Medulla oblongata (tissue), 1 donor: ENCODE measurements around the gene RPS13.
A peak's percentile ranks its signal among the peaks of the same experiment; 100 is the strongest.
"Not testable (repeated sequence)": the region's sequence is repeated elsewhere in the genome, so short reads cannot be mapped to it uniquely, and the experiment has no call there.

Experiments
- DNase-seq: peaks from one replicate; pipeline ENCODE4 v3.0.0-alpha.2; 2015; ENCODE audit errors: extremely low spot score

The RPS13 gene

GRCh38 chr11:17077520-17078401 lies at the start of gene RPS13:
TSS of gene RPS13 (minus strand) at chr11:17077667. CDS start at chr11:17077641, 26 bp downstream.
- peak; percentile 100 for DNase-seq

- no peak for DNase-seq
Observed at GRCh38 chr11:17121981-17122380, 44.5 kb upstream of the RPS13 start.

- no peak for DNase-seq
Observed at GRCh38 chr11:17117262-17117661, 39.8 kb upstream of the RPS13 start.

GRCh38 chr11:17116117-17116516 lies 38.6 kb upstream of the RPS13 start:
- DNase-seq, result no peak

GRCh38 chr11:17107745-17108144 lies 30.3 kb upstream of the RPS13 start:
- DNase-seq, result not testable (repeated sequence)

- not testable (repeated sequence) for DNase-seq
Observed at GRCh38 chr11:17105404-17106040, 28.1 kb upstream of the RPS13 start.

GRCh38 chr11:17102462-17102861 lies 25.0 kb upstream of the RPS13 start:
- DNase-seq, result no peak

- DNase-seq, result no peak
Observed at GRCh38 chr11:17098658-17099057, 21.2 kb upstream of the RPS13 start.

GRCh38 chr11:17098038-17098437 lies 20.6 kb upstream of the RPS13 start:
- DNase-seq, result peak; percentile 35

- not testable (repeated sequence) for DNase-seq
Observed at GRCh38 chr11:17085976-17086375, 8.5 kb upstream of the RPS13 start.

GRCh38 chr11:17077240-17077519 lies 287 bp downstream of the RPS13 start:
- DNase-seq, result no peak

- no peak for DNase-seq
Observed at GRCh38 chr11:17076517-17077239, 789 bp downstream of the RPS13 start.

- no peak for DNase-seq
Observed at GRCh38 chr11:17075506-17075905, 2.0 kb downstream of the RPS13 start.

- DNase-seq, result no peak
Observed at GRCh38 chr11:17073370-17074027, 4.0 kb downstream of the RPS13 start.

GRCh38 chr11:17067417-17067816 lies 10.1 kb downstream of the RPS13 start:
- DNase-seq, result no peak

- DNase-seq, result peak; percentile 66
Observed at GRCh38 chr11:17066691-17067090, 10.8 kb downstream of the RPS13 start.

- DNase-seq, result peak; percentile 64
Observed at GRCh38 chr11:17063171-17064002, 14.1 kb downstream of the RPS13 start.

- DNase-seq, result not testable (repeated sequence)
Observed at GRCh38 chr11:17051146-17051545, 26.3 kb downstream of the RPS13 start.

- DNase-seq, result not testable (repeated sequence)
Observed at GRCh38 chr11:17048491-17048890, 29.0 kb downstream of the RPS13 start.

- DNase-seq, result no peak
Observed at GRCh38 chr11:17046690-17047089, 30.8 kb downstream of the RPS13 start.
